ENCODE data around the gene DOK5.

Gene DOK5

GRCh38 chr20:54464003-54464402 is 11.4 kb upstream of the DOK5 start:
- Mint-ChIP-seq H3K9me3 (no peaks in the 10 kb centered on the region), H3K36me3 (ENCODE audit: low read depth) (no peaks in the 10 kb centered on the region), H3K4me3 (no peak overlapping the region), H3K27me3 (ENCODE audit: low read depth, poor library complexity) (peaks cover 7% of the 10 kb centered on the region), H3K27ac (no peak overlapping the region), H3K4me1 (no peaks in the 10 kb centered on the region)
- no peak for DNase-seq
- no peak for TF ChIP-seq CTCF (IDR thresholded peaks at IDR 0.05)

- no peak overlapping the region for H3K4me3 Mint-ChIP-seq
- H3K36me3 Mint-ChIP-seq (ENCODE audit: low read depth), result no peaks in the 10 kb centered on the region
- H3K27me3 Mint-ChIP-seq (ENCODE audit: low read depth, poor library complexity), result peaks cover 7% of the 10 kb centered on the region
- TF ChIP-seq CTCF (IDR thresholded peaks at IDR 0.05), result no peak
- DNase-seq, result no peak
- no peaks in the 10 kb centered on the region for H3K9me3 Mint-ChIP-seq
- peaks cover 7% of the 10 kb centered on the region for H3K4me1 Mint-ChIP-seq
- H3K27ac Mint-ChIP-seq, result no peak overlapping the region
Observed at GRCh38 chr20:54466127-54466526, 9.3 kb upstream of the DOK5 start.

- no peaks in the 10 kb centered on the region for H3K36me3 Mint-ChIP-seq (ENCODE audit: low read depth)
- H3K4me1 Mint-ChIP-seq, result peaks cover 7% of the 10 kb centered on the region
- peaks cover 7% of the 10 kb centered on the region for H3K27me3 Mint-ChIP-seq (ENCODE audit: low read depth, poor library complexity)
- DNase-seq, result no peak
- peak overlapping the region; percentile 11 for H3K27ac Mint-ChIP-seq
- H3K4me3 Mint-ChIP-seq, result no peak overlapping the region
- TF ChIP-seq CTCF (IDR thresholded peaks at IDR 0.05), result no peak
- H3K9me3 Mint-ChIP-seq, result no peaks in the 10 kb centered on the region
Observed at GRCh38 chr20:54467622-54468021, 7.8 kb upstream of the DOK5 start.

GRCh38 chr20:54468082-54468481 is 7.3 kb upstream of the DOK5 start:
- Mint-ChIP-seq H3K27me3 (ENCODE audit: low read depth, poor library complexity) (peaks cover 7% of the 10 kb centered on the region), H3K9me3 (no peaks in the 10 kb centered on the region)

GRCh38 chr20:54469293-54469692 is 6.1 kb upstream of the DOK5 start:
- H3K4me1 Mint-ChIP-seq, result peaks cover 7% of the 10 kb centered on the region
- no peaks in the 10 kb centered on the region for H3K36me3 Mint-ChIP-seq (ENCODE audit: low read depth)
- no peak overlapping the region for H3K4me3 Mint-ChIP-seq
- DNase-seq, result no peak
- no peak overlapping the region for H3K27ac Mint-ChIP-seq
- no peak for TF ChIP-seq CTCF (IDR thresholded peaks at IDR 0.05)
- no peaks in the 10 kb centered on the region for H3K9me3 Mint-ChIP-seq
- peaks cover 19% of the 10 kb centered on the region for H3K27me3 Mint-ChIP-seq (ENCODE audit: low read depth, poor library complexity)

More at GRCh38 chr20:54468082-54468481, 7.3 kb upstream of the DOK5 start:
- Mint-ChIP-seq H3K36me3 (ENCODE audit: low read depth) (no peaks in the 10 kb centered on the region), H3K27ac (no peak overlapping the region), H3K4me3 (no peak overlapping the region), H3K4me1 (peaks cover 7% of the 10 kb centered on the region)
- no peak for TF ChIP-seq CTCF (IDR thresholded peaks at IDR 0.05)
- DNase-seq, result no peak

- H3K27ac Mint-ChIP-seq, result no peak overlapping the region
- H3K36me3 Mint-ChIP-seq (ENCODE audit: low read depth), result no peaks in the 10 kb centered on the region
- peaks cover 26% of the 10 kb centered on the region for H3K27me3 Mint-ChIP-seq (ENCODE audit: low read depth, poor library complexity)
- no peak for DNase-seq
- H3K9me3 Mint-ChIP-seq, result no peaks in the 10 kb centered on the region
- no peak overlapping the region for H3K4me3 Mint-ChIP-seq
- no peak for TF ChIP-seq CTCF (IDR thresholded peaks at IDR 0.05)
- H3K4me1 Mint-ChIP-seq, result peaks cover 7% of the 10 kb centered on the region
Observed at GRCh38 chr20:54469952-54470351, 5.4 kb upstream of the DOK5 start.
